A673 (cell line): ENCODE measurements around the gene SSR1. TPM values are rescaled to one million over a fixed set of nuclear protein-coding genes. Genes with fewer than 3 reads are reported as not detected.

ENCODE experiments used
- BruUV-seq: library from RNA; stranded (reverse); fragments of 400-500 nt; replicated peaks from 2 replicates; lab custom pipeline; 2021; lab: Mats Ljungman, UMichigan
- CTCF ChIA-PET: fragments of 300-600 bp; sonication (Branson Sonifier 250); formaldehyde crosslinking; loops from one replicate; lab custom pipeline; 2022; ENCODE audit warnings: antibody characterized with exemption; lab: Charles Lee
- POLR2A ChIA-PET: fragments of 300-600 bp; sonication (Branson Sonifier 250); formaldehyde crosslinking; loops from one replicate; lab custom pipeline; 2022; ENCODE audit warnings: antibody characterized with exemption; ENCODE audit not compliant: low non-redundant PET; lab: Charles Lee
- DNase-seq: peaks from one replicate; pipeline ENCODE4 v3.0.0-alpha.2; 2015; ENCODE audit warnings: low spot score
- H3K27ac ChIP-seq: fragments of 200-600 bp; sonication (generic); 2 replicates; pipeline ENCODE4 v1.5.1; 2016; ENCODE audit warnings: mixed run types, low read depth, mild to moderate bottlenecking, mixed read lengths, antibody characterized with exemption, low read length; ENCODE audit not compliant: poor library complexity, severe bottlenecking
- H3K27me3 ChIP-seq: fragments of 200-600 bp; sonication (generic); replicated peaks from 2 replicates; pipeline ENCODE4 v1.6.1; 2017; ENCODE audit warnings: mixed run types, low read depth, mild to moderate bottlenecking, mixed read lengths, antibody characterized with exemption, low read length; ENCODE audit not compliant: insufficient read depth, poor library complexity
- H3K36me3 ChIP-seq: fragments of 200-600 bp; sonication (generic); 2 replicates; pipeline ENCODE4 v1.6.1; 2016; ENCODE audit warnings: mixed run types, mild to moderate bottlenecking, mixed read lengths, antibody characterized with exemption, low read length; ENCODE audit not compliant: insufficient read depth, poor library complexity, severe bottlenecking
- H3K4me1 ChIP-seq: fragments of 200-600 bp; sonication (generic); 2 replicates; pipeline ENCODE4 v1.6.1; 2017; ENCODE audit warnings: mixed run types, mild to moderate bottlenecking, mixed read lengths, antibody characterized with exemption, low read length; ENCODE audit not compliant: insufficient read depth, poor library complexity, severe bottlenecking
- H3K4me3 ChIP-seq: fragments of 200-600 bp; sonication (generic); 2 replicates; pipeline ENCODE4 v1.5.1; 2016; ENCODE audit warnings: low read depth, mixed run types, mild to moderate bottlenecking, mixed read lengths, low read length; ENCODE audit not compliant: poor library complexity, severe bottlenecking
- H3K9me3 ChIP-seq: fragments of 200-600 bp; sonication (generic); 2 replicates; pipeline ENCODE4 v1.6.1; 2016; ENCODE audit warnings: mixed run types, low read depth, mild to moderate bottlenecking, mixed read lengths, antibody characterized with exemption, low read length; ENCODE audit not compliant: poor library complexity, severe bottlenecking
- EZH2 ChIP-seq: fragments of 200-600 bp; sonication (generic); IDR thresholded peaks from 2 replicates; pipeline ENCODE4 v1.6.1; 2017; ENCODE audit warnings: borderline replicate concordance, low read depth, mild to moderate bottlenecking, mixed read lengths, antibody characterized with exemption, low read length; ENCODE audit not compliant: poor library complexity, severe bottlenecking
- intact Hi-C: fragments of 100-400 bp; cut with micrococcal nuclease; formaldehyde crosslinking; loops from one replicate; pipeline ENCODE4 v1.10.0; 2022; ENCODE audit not compliant: unreplicated experiment
- total RNA-seq: library from RNA; stranded (reverse); gene quantifications from 2 replicates; pipeline ENCODE4 v1.2.3, GENCODE V29; 2021
- TF ChIP-seq, protein P1 (sequence below): fragments of 300-800, 200-600 bp; sonication (generic); conservative IDR thresholded peaks from 2 replicates; pipeline ENCODE4 v1.5.1; 2017; ENCODE audit warnings: low read depth, mild to moderate bottlenecking, antibody characterized with exemption, low read length, moderate library complexity, mixed read lengths

The SSR1 gene
- total RNA-seq, 1 experiment from 2014 or later, result 161 TPM

- H3K36me3 ChIP-seq, result peaks cover 35% of the 10 kb centered on the region
- no peak overlapping the region for H3K4me3 ChIP-seq
- H3K27ac ChIP-seq, result peak overlapping the region; percentile 30
- CTCF ChIA-PET, result interaction anchor here (0.6 kb wide), 1 partner anchor 581 kb away, joined by 6 read pairs; no protein-coding TSS in a partner anchor
- POLR2A ChIA-PET, result no interaction called here
- H3K9me3 ChIP-seq, result no peaks in the 10 kb centered on the region
- no peak for DNase-seq
- TF ChIP-seq EZH2, result no peak
- TF ChIP-seq, protein P1, sequence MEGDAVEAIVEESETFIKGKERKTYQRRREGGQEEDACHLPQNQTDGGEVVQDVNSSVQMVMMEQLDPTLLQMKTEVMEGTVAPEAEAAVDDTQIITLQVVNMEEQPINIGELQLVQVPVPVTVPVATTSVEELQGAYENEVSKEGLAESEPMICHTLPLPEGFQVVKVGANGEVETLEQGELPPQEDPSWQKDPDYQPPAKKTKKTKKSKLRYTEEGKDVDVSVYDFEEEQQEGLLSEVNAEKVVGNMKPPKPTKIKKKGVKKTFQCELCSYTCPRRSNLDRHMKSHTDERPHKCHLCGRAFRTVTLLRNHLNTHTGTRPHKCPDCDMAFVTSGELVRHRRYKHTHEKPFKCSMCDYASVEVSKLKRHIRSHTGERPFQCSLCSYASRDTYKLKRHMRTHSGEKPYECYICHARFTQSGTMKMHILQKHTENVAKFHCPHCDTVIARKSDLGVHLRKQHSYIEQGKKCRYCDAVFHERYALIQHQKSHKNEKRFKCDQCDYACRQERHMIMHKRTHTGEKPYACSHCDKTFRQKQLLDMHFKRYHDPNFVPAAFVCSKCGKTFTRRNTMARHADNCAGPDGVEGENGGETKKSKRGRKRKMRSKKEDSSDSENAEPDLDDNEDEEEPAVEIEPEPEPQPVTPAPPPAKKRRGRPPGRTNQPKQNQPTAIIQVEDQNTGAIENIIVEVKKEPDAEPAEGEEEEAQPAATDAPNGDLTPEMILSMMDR, result no peak
- no peaks in the 10 kb centered on the region for H3K27me3 ChIP-seq
- peaks cover 49% of the 10 kb centered on the region for H3K4me1 ChIP-seq
- BruUV-seq, result no TSS peak
- intact Hi-C loops, result no loop called here
These were observed 94.5 kb downstream of the SSR1 start for GRCh38 chr6:7218406-7218988.

Other genes with a start within 250 kb of the SSR1 start
- gene RREB1, start 205.2 kb downstream of the SSR1 start, total RNA-seq, result 55.5 and 61.6 TPM in 2 replicates
- gene CAGE1, start 76.5 kb upstream of the SSR1 start, total RNA-seq, result 0.19 and 0.31 TPM in 2 replicates
- gene RIOK1, start 76.6 kb upstream of the SSR1 start, total RNA-seq, result 54.1 and 56.5 TPM in 2 replicates
- 0.28 and 0.46 TPM in 2 replicates for gene DSP, start 228.5 kb upstream of the SSR1 start, total RNA-seq